Keratinocyte (primary cell): ENCODE measurements around the gene PKP2. TPM values are rescaled to one million over a fixed set of nuclear protein-coding genes. Genes with fewer than 3 reads are reported as not detected.
A peak's percentile ranks its signal among the peaks of the same experiment; 100 is the strongest.

Experiments
- DNase-seq: peaks from one replicate; pipeline ENCODE4 v3.0.0-alpha.2; 2011; ENCODE audit warnings: low read depth, missing footprints, low spot score
- FAIRE-seq: peaks from 2 replicates; lab custom pipeline; 2011; peaks lifted over from hg19 to GRCh38; lab: Jason Lieb, UNC
- H2AFZ ChIP-seq: 2 replicates; pipeline ENCODE4 v1.6.0; 2012; ENCODE audit warnings: low read length, control low read depth, inconsistent platforms; ENCODE audit not compliant: control insufficient read depth
- H3K27ac ChIP-seq: 2 replicates; pipeline ENCODE4 v1.5.1; 2011; ENCODE audit warnings: low read length; ENCODE audit not compliant: control insufficient read depth, insufficient read depth
- H3K27me3 ChIP-seq: 3 replicates; pipeline ENCODE4 v1.6.0; 2011; ENCODE audit warnings: low read length; ENCODE audit not compliant: control insufficient read depth, insufficient read depth; ENCODE audit errors: extremely low read depth
- H3K36me3 ChIP-seq, 2 experiments: 2 replicates in 1 of 2; 3 replicates in 1 of 2; pipeline ENCODE4 v1.5.1; 2011; ENCODE audit warnings: low read length in 2 of 2, mild to moderate bottlenecking in 1 of 2; ENCODE audit not compliant: control insufficient read depth in 2 of 2, insufficient read depth in 2 of 2; ENCODE audit errors: extremely low read depth in 1 of 2
- H3K4me1 ChIP-seq: 3 replicates; pipeline ENCODE4 v1.5.1; 2011; ENCODE audit warnings: low read length; ENCODE audit not compliant: control insufficient read depth, insufficient read depth; ENCODE audit errors: extremely low read depth
- H3K4me2 ChIP-seq: 3 replicates; pipeline ENCODE4 v1.6.0; 2011; ENCODE audit warnings: low read depth, low read length; ENCODE audit not compliant: control insufficient read depth, insufficient read depth; ENCODE audit errors: extremely low read depth
- H3K4me3 ChIP-seq, 3 experiments: fragments of 200-600 bp in 1 of 3; sonication (generic) in 1 of 3; 2 replicates in 2 of 3; 3 replicates in 1 of 3; pipeline ENCODE4 v1.5.1; 2011 to 2016; ENCODE audit warnings: low read length in 3 of 3, mild to moderate bottlenecking in 3 of 3, control low read depth in 2 of 3, inconsistent platforms in 1 of 3, low read depth in 1 of 3, mixed read lengths in 1 of 3, mixed run types in 1 of 3, moderate library complexity in 1 of 3; ENCODE audit not compliant: control insufficient read depth in 2 of 3, insufficient read depth in 2 of 3; ENCODE audit errors: extremely low read depth in 1 of 3
- H3K79me2 ChIP-seq: 2 replicates; pipeline ENCODE4 v1.6.0; 2012; ENCODE audit warnings: low read length; ENCODE audit not compliant: control insufficient read depth, insufficient read depth
- H3K9ac ChIP-seq: 3 replicates; pipeline ENCODE4 v1.6.0; 2011; ENCODE audit warnings: low read length; ENCODE audit not compliant: control insufficient read depth, insufficient read depth; ENCODE audit errors: extremely low read depth
- H3K9me1 ChIP-seq: 3 replicates; pipeline ENCODE4 v1.6.0; 2011; ENCODE audit warnings: low read length; ENCODE audit not compliant: control insufficient read depth, insufficient read depth; ENCODE audit errors: extremely low read depth
- H3K9me3 ChIP-seq: 2 replicates; pipeline ENCODE4 v1.5.1; 2012; ENCODE audit warnings: low read depth, low read length; ENCODE audit not compliant: control insufficient read depth
- H4K20me1 ChIP-seq: 3 replicates; pipeline ENCODE4 v1.6.0; 2011; ENCODE audit warnings: low read length; ENCODE audit not compliant: control insufficient read depth, insufficient read depth; ENCODE audit errors: extremely low read depth
- CTCF ChIP-seq, 3 experiments: IDR thresholded peaks in 1 of 3; conservative IDR thresholded peaks in 1 of 3; optimal IDR thresholded peaks in 1 of 3; 2 replicates in 2 of 3; 3 replicates in 1 of 3; pipeline versions ENCODE3 to v1.5.1; 2011; ENCODE audit warnings: low read length in 3 of 3, mild to moderate bottlenecking in 3 of 3, moderate library complexity in 2 of 3, control low read depth in 1 of 3, inconsistent platforms in 1 of 3; ENCODE audit not compliant: insufficient read depth in 2 of 3; ENCODE audit errors: extremely low read depth in 1 of 3
- EZH2 ChIP-seq: IDR thresholded peaks from one replicate; pipeline ENCODE4 v1.6.1; 2012; ENCODE audit warnings: inconsistent platforms, mild to moderate bottlenecking, low read length, moderate library complexity
- dilution Hi-C: fragments of 300-500 bp; cut with MboI; formaldehyde crosslinking; loops from one replicate; pipeline ENCODE4 v1.7.0; 2020; ENCODE audit warnings: low sequenced_read_pairs; ENCODE audit not compliant: extremely low pct_ligation_motif_present
- polyA plus RNA-seq, 5 experiments: library from polyadenylated mRNA; depleted of rRNA in 3 of 5; stranded (reverse) in 3 of 5; stranded (forward) in 1 of 5; unstranded in 1 of 5; fragments of >200 nt; gene quantifications; 1 replicate in 1 of 5; 2 replicates in 3 of 5; 3 replicates in 1 of 5; pipeline versions ENCODE4 v1.2.1 to v1.2.3, GENCODE V29; 2011 to 2012; ENCODE audit warnings: missing spikeins in 2 of 5, low read depth in 1 of 5, low replicate concordance in 1 of 5

PKP2 gene
- polyA plus RNA-seq, 1 donor (not counting 4 experiments of a cell fraction or from before 2014, with no cell fraction given) = 50.4 TPM

DNA sequence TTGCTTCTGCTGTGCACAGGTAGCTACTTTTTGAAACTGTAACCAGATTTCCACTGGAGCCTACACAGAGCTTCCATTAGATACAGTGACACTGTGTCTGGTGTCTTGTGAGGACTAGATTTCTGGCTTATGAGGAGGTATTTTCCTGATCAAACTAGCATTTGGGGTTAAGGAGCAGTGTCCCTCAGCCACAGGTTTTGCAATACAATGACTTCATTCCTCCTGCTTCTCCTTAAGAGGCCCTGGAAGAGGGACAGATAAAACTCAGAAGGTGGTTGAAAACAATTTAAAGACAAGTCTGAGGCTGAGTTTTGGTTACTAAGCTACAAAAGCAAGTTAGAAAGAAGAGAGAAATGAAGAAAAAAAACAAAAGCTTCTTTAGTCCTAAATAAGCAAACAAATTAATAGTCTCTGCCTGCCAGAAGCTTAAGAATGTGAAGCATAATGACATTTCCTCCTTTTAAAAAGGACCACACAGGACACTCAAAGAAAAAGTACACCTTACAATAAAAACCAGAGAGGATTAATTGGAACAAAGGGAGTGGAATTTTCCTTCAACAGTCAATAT, 53.0 kb downstream of the PKP2 start:
- dilution Hi-C loops = no loop called here
- H3K4me2 ChIP-seq = no peak overlapping the region
- FAIRE-seq = peak; percentile 65

DNA sequence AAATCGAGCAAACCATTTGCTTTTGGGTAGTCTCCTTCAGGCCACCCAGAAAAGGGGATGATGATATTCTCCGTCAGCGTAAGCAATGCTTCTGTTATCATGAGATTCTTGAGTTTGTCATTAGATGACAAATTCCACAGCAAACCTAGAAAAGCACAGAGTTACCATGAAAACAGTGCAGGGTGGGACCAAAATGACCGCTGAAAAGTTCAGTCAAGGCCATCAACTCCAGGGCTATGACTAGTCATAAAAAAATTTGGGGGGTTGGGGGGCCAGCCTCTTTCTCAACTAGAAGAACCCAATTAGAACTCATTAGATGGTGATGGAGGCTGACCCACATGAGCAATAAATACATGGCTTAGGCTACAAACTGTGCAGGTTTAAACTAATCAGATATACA, 55.5 kb downstream of the PKP2 start:
- no peak overlapping the region for H3K9ac ChIP-seq
- TF ChIP-seq CTCF (optimal IDR thresholded peaks at IDR 0.05 in 1 of 3, IDR thresholded peaks at IDR 0.05 in 1 of 3, conservative IDR thresholded peaks at IDR 0.05 in 1 of 3; ENCODE audit: extremely low read depth in 1 of 3, insufficient read depth in 2 of 3, low read length in 3 of 3) (no peak), EZH2 (no peak)
- no peak overlapping the region for H3K4me3 ChIP-seq
- H3K36me3 ChIP-seq = peaks cover 15 to 27% of the 10 kb centered on the region in 2 experiments
- H3K4me1 ChIP-seq = peaks cover 6% of the 10 kb centered on the region
- dilution Hi-C loops = no loop called here
- no peak overlapping the region for H2AFZ ChIP-seq
- H3K9me1 ChIP-seq = no peaks in the 10 kb centered on the region
- H3K79me2 ChIP-seq = peaks cover 3% of the 10 kb centered on the region
- DNase-seq (no peak), FAIRE-seq (peak; percentile 49)
- no peak overlapping the region for H3K27ac ChIP-seq
- H3K27me3 ChIP-seq = no peaks in the 10 kb centered on the region
- H4K20me1 ChIP-seq = no peaks in the 10 kb centered on the region
- H3K9me3 ChIP-seq = no peaks in the 10 kb centered on the region
- H3K4me2 ChIP-seq = no peak overlapping the region

More for the DNA sequence above, 53.0 kb downstream of the PKP2 start:
- no peaks in the 10 kb centered on the region for H3K9me3 ChIP-seq
- H3K79me2 ChIP-seq = peaks cover 13% of the 10 kb centered on the region
- H3K4me3 ChIP-seq = no peak overlapping the region
- no peaks in the 10 kb centered on the region for H4K20me1 ChIP-seq
- H3K9ac ChIP-seq = no peak overlapping the region
- H3K27ac ChIP-seq = no peak overlapping the region
- no peaks in the 10 kb centered on the region for H3K4me1 ChIP-seq
- H3K36me3 ChIP-seq = peaks cover 13 to 25% of the 10 kb centered on the region in 2 experiments
- TF ChIP-seq EZH2 (no peak), CTCF (optimal IDR thresholded peaks at IDR 0.05 in 1 of 3, IDR thresholded peaks at IDR 0.05 in 1 of 3, conservative IDR thresholded peaks at IDR 0.05 in 1 of 3; ENCODE audit: extremely low read depth in 1 of 3, insufficient read depth in 2 of 3, low read length in 3 of 3) (no peak)
- H3K9me1 ChIP-seq = no peaks in the 10 kb centered on the region
- no peak for DNase-seq
- H2AFZ ChIP-seq = no peak overlapping the region
- H3K27me3 ChIP-seq = no peaks in the 10 kb centered on the region
